ENCODE results near the gene DNAAF8. TPM values are rescaled to one million over a fixed set of nuclear protein-coding genes. Genes with fewer than 3 reads are reported as not detected.

The DNAAF8 gene
- total and polyA plus RNA-seq, 2 of the 4 experiments (the other 2 are of a cell fraction) = 0.54 to 1.7 TPM

GRCh38 chr16:4768549-4769305, 34.4 kb downstream of the DNAAF8 start:
- Histone ChIP-seq H3K36me3 (ENCODE audit: control insufficient read depth, insufficient read depth, low read length) (peaks cover 10% of the 10 kb centered on the region; the same call in 1 of the 2 replicates), H4K20me1 (ENCODE audit: insufficient read depth, low read length) (no peaks in the 10 kb centered on the region), H2AK5ac (ENCODE audit: low read depth, low read length) (peak overlapping the region; percentile 44), H2BK5ac (ENCODE audit: low read depth, low read length, poor library complexity, severe bottlenecking) (peak overlapping the region; percentile 74), H3K18ac (ENCODE audit: low read depth, low read length) (peak overlapping the region; percentile 69), H2BK20ac (ENCODE audit: low read depth, low read length) (no peak overlapping the region), H3K4me1 (ENCODE audit: control insufficient read depth, insufficient read depth, low read length) (peaks cover 7% of the 10 kb centered on the region), H2AK9ac (replicated peaks; ENCODE audit: low read depth, low read length, poor library complexity) (peak overlapping the region; percentile 83), H3K4me3 (ENCODE audit: insufficient read depth, low read depth, low read length) (peak overlapping the region; percentile 60), H3K27ac (ENCODE audit: insufficient read depth, low read length) (peak overlapping the region; percentile 78), H3K56ac (ENCODE audit: extremely low read depth, insufficient read depth, low read length) (peak overlapping the region; percentile 82), H3K9me3 (ENCODE audit: control insufficient read depth, insufficient read depth, low read length) (no peaks in the 10 kb centered on the region), H3K9ac (ENCODE audit: low read depth, low read length) (peak overlapping the region; percentile 81), H3K27me3 (ENCODE audit: control insufficient read depth, insufficient read depth, low read length) (no peaks in the 10 kb centered on the region), H2BK15ac (ENCODE audit: low read depth, low read length) (peak overlapping the region; percentile 55; the same call in 1 of the 3 replicates), H2BK120ac (ENCODE audit: low read depth, low read length) (0 out of 2 replicates have a peak overlapping the region, but pooled peaks have one; percentile 44), H3K4ac (ENCODE audit: low read depth, low read length) (peak overlapping the region; percentile 92), H3K23ac (ENCODE audit: low read depth, low read length) (peak overlapping the region; percentile 82; the same call in 1 of the 2 replicates), H3K4me2 (ENCODE audit: low read depth, low read length) (peak overlapping the region; percentile 91), H2AFZ (replicated peaks; ENCODE audit: low read length, poor library complexity) (peak overlapping the region; percentile 94), H4K5ac (ENCODE audit: low read depth, low read length) (peak overlapping the region; percentile 90), H3K9me1 (ENCODE audit: insufficient read depth, low read length) (peaks cover 6% of the 10 kb centered on the region), H4K91ac (ENCODE audit: insufficient read depth, low read depth, low read length) (peak overlapping the region; percentile 80), H4K8ac (ENCODE audit: low read depth in 2 of 2, low read length in 2 of 2) (peak overlapping the region; percentile 98 to 99), H3K79me1 (ENCODE audit: low read depth in 1 of 2, low read length in 2 of 2) (peaks cover 18 to 29% of the 10 kb centered on the region in 2 experiments; a peak in 3 of 4 replicates), H3K14ac (replicated peaks; ENCODE audit: low read depth, low read length) (peak overlapping the region; percentile 98)
- POLR2A ChIA-PET (ENCODE audit: unreplicated experiment) = interaction anchor here (0.5 kb wide), 1 partner anchor 153 kb away, joined by 3 read pairs; no protein-coding TSS in a partner anchor
- intact Hi-C loops (cut with micrococcal nuclease) = loop anchor here (2.0 to 5.0 kb wide), 3 partner anchors 34 to 188 kb away; partner anchors contain the start of gene ROGDI
- DNase-seq (peak; percentile 92), ATAC-seq (ENCODE audit: low read depth) (peak; percentile 94)
- WGBS, 2 experiments (ENCODE audit: extremely low coverage in 2 of 2, insufficient read length in 1 of 2) = 5% methylated on average over 31 of the region's 48 CpGs; no CpG with 5 or more reads in 1 of the 2 experiments
- BruUV-seq (replicated peaks) = no TSS peak
- CTCF ChIA-PET = interaction anchor here (0.6 kb wide), 1 partner anchor 65 kb away, joined by 4 read pairs; no protein-coding TSS in a partner anchor
- in situ Hi-C loops (cut with MboI; ENCODE audit: low sequenced_read_pairs) = loop anchor here (10.0 kb wide), 1 partner anchor 186 kb away; the partner anchor contains the start of gene SEC14L5
- dilution Hi-C loops (cut with HindIII; ENCODE audit: low sequenced_read_pairs, unreplicated experiment) = no loop called here
- TF ChIP-seq NFE2L2 (IDR thresholded peaks at IDR 0.05; ENCODE audit: low read depth, low read length) (no peak), USF2 (IDR thresholded peaks at IDR 0.05; ENCODE audit: low read depth, low read length) (0 out of 2 replicates have a peak, but pooled peaks have one; percentile 6), MAFK (IDR thresholded peaks at IDR 0.05; ENCODE audit: low read depth, low read length) (no peak), CEBPB (IDR thresholded peaks at IDR 0.05; ENCODE audit: low read depth, low read length) (no peak), RCOR1 (IDR thresholded peaks at IDR 0.05; ENCODE audit: insufficient replicate concordance, low read length) (peak; percentile 86), CHD1 (IDR thresholded peaks at IDR 0.05; ENCODE audit: low read depth, low read length) (no peak), CTCF (conservative IDR thresholded peaks at IDR 0.05; ENCODE audit: low read depth, low read length) (no peak), MXI1 (IDR thresholded peaks at IDR 0.05; ENCODE audit: borderline replicate concordance, low read depth, low read length) (no peak), RAD21 (IDR thresholded peaks at IDR 0.05; ENCODE audit: low read length) (no peak), BHLHE40 (IDR thresholded peaks at IDR 0.05; ENCODE audit: low read depth, low read length) (no peak), SMC3 (IDR thresholded peaks at IDR 0.05; ENCODE audit: low read depth, low read length) (no peak), ELK1 (IDR thresholded peaks at IDR 0.05; ENCODE audit: borderline replicate concordance, low read depth, low read length) (no peak), RFX5 (IDR thresholded peaks at IDR 0.05; ENCODE audit: low read depth, low read length) (no peak)

All from IMR-90 (cell line).